Activated B cell treated with CpG ODN at 0.5 μM for 24 hours (primary cell): ENCODE data around the gene PARP12. TPM values are rescaled to one million over a fixed set of nuclear protein-coding genes. Genes with fewer than 3 reads are reported as not detected.

ENCODE experiments used
- ATAC-seq: fragments of 200-7000 bp; cut with Tn5 transposase; one replicate; pipeline ENCODE4 v1.10.0; 2021; ENCODE audit warnings: low read depth, mild to moderate bottlenecking, moderate library complexity
- CTCF ChIA-PET: fragments of 350-600 bp; sonication (Branson Sonifier 250); formaldehyde crosslinking; loops from one replicate; lab custom pipeline; 2021; ENCODE audit warnings: antibody characterized with exemption; lab: Charles Lee
- POLR2A ChIA-PET: fragments of 350-600 bp; sonication (Branson Sonifier 250); formaldehyde crosslinking; loops from one replicate; lab custom pipeline; 2021; ENCODE audit warnings: antibody characterized with exemption; lab: Charles Lee
- DNase-seq: peaks from one replicate; pipeline ENCODE4 v3.0.0; 2022
- H3K27ac Mint-ChIP-seq: one replicate; pipeline ENCODE4 v1.8.0; 2020; ENCODE audit warnings: mixed read lengths
- H3K27me3 Mint-ChIP-seq: one replicate; pipeline ENCODE4 v1.8.0; 2021; ENCODE audit warnings: mixed read lengths
- H3K36me3 Mint-ChIP-seq: one replicate; pipeline ENCODE4 v1.8.0; 2021; ENCODE audit warnings: low read depth, mixed read lengths
- H3K4me1 Mint-ChIP-seq: one replicate; pipeline ENCODE4 v1.8.0; 2021; ENCODE audit warnings: mixed read lengths
- H3K4me3 Mint-ChIP-seq: one replicate; pipeline ENCODE4 v1.8.0; 2020; ENCODE audit warnings: mild to moderate bottlenecking, mixed read lengths
- H3K9me3 Mint-ChIP-seq: one replicate; pipeline ENCODE4 v1.8.0; 2020; ENCODE audit warnings: mixed read lengths
- CTCF ChIP-seq: fragments of 200-600 bp; IDR thresholded peaks from one replicate; pipeline ENCODE4 v1.8.0; 2022; ENCODE audit warnings: antibody characterized with exemption, mild to moderate bottlenecking
- intact Hi-C: fragments of 100-400 bp; cut with micrococcal nuclease; formaldehyde crosslinking; loops from one replicate; pipeline ENCODE4 v1.15.1; 2024
- total RNA-seq: library from RNA; stranded (reverse); gene quantifications from 2 replicates; pipeline ENCODE4 v1.2.3, GENCODE V29; 2022

PARP12 gene
- total RNA-seq, 1 donor from 2014 or later, result 128 TPM

GRCh38 chr7:139990571-139991268 lies 72.0 kb downstream of the PARP12 start:
- Mint-ChIP-seq H3K27me3 (no peaks in the 10 kb centered on the region), H3K4me1 (peaks cover 13% of the 10 kb centered on the region), H3K4me3 (no peak overlapping the region), H3K9me3 (no peaks in the 10 kb centered on the region), H3K27ac (no peak overlapping the region), H3K36me3 (no peaks in the 10 kb centered on the region)
- no peak for ATAC-seq
- no peak for TF ChIP-seq CTCF
- intact Hi-C loops, result no loop called here
- no peak for DNase-seq
- ChIA-PET CTCF (no interaction called here), POLR2A (no interaction called here)

GRCh38 chr7:139990142-139990535 lies 72.6 kb downstream of the PARP12 start:
- no peak for TF ChIP-seq CTCF
- ChIA-PET POLR2A (no interaction called here), CTCF (no interaction called here)
- no peak for ATAC-seq
- DNase-seq, result no peak
- Mint-ChIP-seq H3K4me1 (peaks cover 13% of the 10 kb centered on the region), H3K27ac (no peak overlapping the region), H3K4me3 (no peak overlapping the region), H3K36me3 (no peaks in the 10 kb centered on the region), H3K27me3 (no peaks in the 10 kb centered on the region), H3K9me3 (no peaks in the 10 kb centered on the region)
- intact Hi-C loops, result no loop called here

GRCh38 chr7:139989366-139990141 lies 73.2 kb downstream of the PARP12 start:
- ChIA-PET POLR2A (no interaction called here), CTCF (interaction anchor here (1.0 to 1.4 kb wide), 2 partner anchors 343 to 344 kb away, joined by 3 read pairs; no protein-coding TSS in a partner anchor)
- no peak for TF ChIP-seq CTCF
- Mint-ChIP-seq H3K4me1 (peaks cover 13% of the 10 kb centered on the region), H3K27me3 (no peaks in the 10 kb centered on the region), H3K9me3 (no peaks in the 10 kb centered on the region), H3K4me3 (no peak overlapping the region), H3K27ac (no peak overlapping the region), H3K36me3 (no peaks in the 10 kb centered on the region)
- ATAC-seq, result no peak
- intact Hi-C loops, result no loop called here
- no peak for DNase-seq

- no peak for DNase-seq
Measured at GRCh38 chr7:139987691-139988516, 74.8 kb downstream of the PARP12 start.

More at GRCh38 chr7:139987691-139988516, 74.8 kb downstream of the PARP12 start:
- CTCF ChIA-PET, result interaction anchor here (1.5 kb wide), 1 partner anchor 13 kb away, joined by 3 read pairs; no protein-coding TSS in a partner anchor
- no peaks in the 10 kb centered on the region for H3K9me3 Mint-ChIP-seq
- no peak for ATAC-seq
- peaks cover 2% of the 10 kb centered on the region for H3K27me3 Mint-ChIP-seq
- POLR2A ChIA-PET, result no interaction called here
- no peak for TF ChIP-seq CTCF
- peaks cover 13% of the 10 kb centered on the region for H3K4me1 Mint-ChIP-seq
- H3K4me3 Mint-ChIP-seq, result no peak overlapping the region
- intact Hi-C loops, result no loop called here
- no peak overlapping the region for H3K27ac Mint-ChIP-seq
- H3K36me3 Mint-ChIP-seq, result no peaks in the 10 kb centered on the region
